GM10266 (cell line): ENCODE data around the gene SMAD2.

ENCODE experiments used
- DNase-seq: peaks from one replicate; pipeline ENCODE4 v3.0.0; 2012; ENCODE audit errors: extremely low spot score
- CTCF ChIP-seq: IDR thresholded peaks from 2 replicates; pipeline ENCODE4 v1.5.1; 2012; ENCODE audit warnings: mild to moderate bottlenecking, low read depth; ENCODE audit not compliant: control insufficient read depth, insufficient read depth; ENCODE audit errors: missing control alignments

Gene SMAD2

GRCh38 chr18:47950511-47950910, 20.1 kb upstream of the SMAD2 start:
- TF ChIP-seq CTCF, result no peak

GRCh38 chr18:47949202-47949601, 18.7 kb upstream of the SMAD2 start:
- TF ChIP-seq CTCF, result no peak
- no peak for DNase-seq

More at GRCh38 chr18:47950511-47950910, 20.1 kb upstream of the SMAD2 start:
- DNase-seq, result no peak

- TF ChIP-seq CTCF, result no peak
- DNase-seq, result no peak
Observed at GRCh38 chr18:47946889-47947288, 16.4 kb upstream of the SMAD2 start.

GRCh38 chr18:47944972-47945852, 14.8 kb upstream of the SMAD2 start:
- no peak for TF ChIP-seq CTCF
- DNase-seq, result no peak

- TF ChIP-seq CTCF, result no peak
- DNase-seq, result no peak
Observed at GRCh38 chr18:47936952-47937351, 6.5 kb upstream of the SMAD2 start.

GRCh38 chr18:47935321-47936055, 5.0 kb upstream of the SMAD2 start:
- TF ChIP-seq CTCF, result no peak

GRCh38 chr18:47932603-47933002, 2.1 kb upstream of the SMAD2 start:
- TF ChIP-seq CTCF, result no peak
- DNase-seq, result no peak

More at GRCh38 chr18:47935321-47936055, 5.0 kb upstream of the SMAD2 start:
- DNase-seq, result no peak
